ENCODE results near the gene GPR149. TPM values are rescaled to one million over a fixed set of nuclear protein-coding genes. Genes with fewer than 3 reads are reported as not detected.

The GPR149 gene
- total and polyA plus RNA-seq, 2 of the 8 experiments (the other 6 are each of a cell fraction or from before 2014, with no cell fraction given), result not detected

DNA sequence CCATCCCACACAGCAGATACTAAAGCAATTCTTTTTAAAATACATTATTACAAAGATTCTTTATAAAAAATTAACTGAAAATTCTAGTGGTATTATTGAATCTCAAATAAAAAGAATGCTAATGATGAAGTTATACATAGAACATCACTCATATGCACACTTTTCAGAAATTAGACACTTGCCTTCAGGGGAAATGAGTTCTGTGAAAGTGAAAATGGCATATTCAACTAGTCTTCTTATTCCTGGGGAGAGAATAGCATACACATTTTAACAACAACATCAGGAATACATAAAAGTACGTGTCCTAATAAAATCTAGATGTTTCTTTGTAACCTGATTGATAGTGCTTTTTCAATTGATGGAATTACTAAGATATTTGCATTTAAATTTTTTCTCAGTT, 68.9 kb downstream of the GPR149 start (continued):
- TF ChIP-seq NRF1 (IDR thresholded peaks at IDR 0.05; ENCODE audit: low read depth, low read length), result no peak

Data from H1 (cell line).